ENCODE measurements around the gene VTCN1. TPM values are rescaled to one million over a fixed set of nuclear protein-coding genes. Genes with fewer than 3 reads are reported as not detected.
A peak's percentile ranks its signal among the peaks of the same experiment; 100 is the strongest.

VTCN1 gene
- total and polyA plus RNA-seq, 2 of the 8 experiments (the other 6 are each of a cell fraction or from before 2014, with no cell fraction given), result 0.32 TPM; not detected in 1

GRCh38 chr1:117122330-117123025 lies 88.2 kb downstream of the VTCN1 start:
- CTCF ChIA-PET (ENCODE audit: partially characterized antibody), result interaction anchor here (0.6 to 13.2 kb wide), 19 partner anchors 9 to 533 kb away, joined by 3 to 114 read pairs (median 3); partner anchors contain the start of gene TTF2
- Histone ChIP-seq H2BK5ac (ENCODE audit: low read depth, low read length) (peak overlapping the region; percentile 53; the same call in 1 of the 2 replicates), H2BK120ac (replicated peaks; ENCODE audit: low read depth, low read length) (no peak overlapping the region), H3K9ac (replicated peaks in 1 of 4; ENCODE audit: extremely low read depth in 1 of 4, low read depth in 3 of 4, low read length in 3 of 4) (peak overlapping the region in 2 of 4 experiments; percentile 60 to 70; a peak in 5 of 7 replicates), H3K79me1 (ENCODE audit: low read depth, low read length) (no peaks in the 10 kb centered on the region), H3K27ac (ENCODE audit: low read depth, low read length) (peak overlapping the region; percentile 55), H4K8ac (ENCODE audit: extremely low read depth, insufficient read depth, low read length) (peak overlapping the region; percentile 72; the same call in 1 of the 2 replicates), H3K79me2 (ENCODE audit: control insufficient read depth in 1 of 2, insufficient read depth in 2 of 2, low read length in 2 of 2) (no peaks in the 10 kb centered on the region; a peak in 1 of 4 replicates), H2AFZ (ENCODE audit: low read length) (peak overlapping the region; percentile 43; the same call in 1 of the 2 replicates), H4K5ac (ENCODE audit: insufficient read length, low read depth, low read length) (peak overlapping the region; percentile 80), H3K36me3 (ENCODE audit: control insufficient read depth in 2 of 4, insufficient read depth in 4 of 4, low read length in 3 of 4) (peaks cover 4 to 10% (median 8%) of the 10 kb centered on the region in 4 experiments; a peak in 7 of 8 replicates), H2AK5ac (ENCODE audit: low read depth, low read length) (no peak overlapping the region), H3K14ac (ENCODE audit: insufficient read length) (no peak overlapping the region), H3K23ac (ENCODE audit: insufficient read length) (no peak overlapping the region), H4K20me1 (replicated peaks in 1 of 2; ENCODE audit: control insufficient read depth in 1 of 2, insufficient read depth in 2 of 2, low read length in 2 of 2) (no peaks in the 10 kb centered on the region), H2BK12ac (ENCODE audit: low read depth, low read length) (no peak overlapping the region; the same call in 1 of the 2 replicates), H2BK20ac (ENCODE audit: low read length) (no peak overlapping the region), H2BK15ac (ENCODE audit: low read length) (peak overlapping the region; percentile 53; the same call in 1 of the 2 replicates), H3K4ac (replicated peaks; ENCODE audit: insufficient read length, low read depth, low read length) (no peak overlapping the region), H3K27me3 (replicated peaks in 1 of 4; ENCODE audit: control insufficient read depth in 3 of 4, extremely low read depth in 1 of 4, insufficient read depth in 3 of 4, low read length in 3 of 4) (no peaks in the 10 kb centered on the region; a peak in 1 of 7 replicates), H3K56ac (replicated peaks; ENCODE audit: insufficient read length, low read depth, low read length) (no peak overlapping the region), H3K23me2 (ENCODE audit: low read depth, low read length) (peaks cover 5% of the 10 kb centered on the region; the same call in 1 of the 2 replicates), H4K91ac (replicated peaks; ENCODE audit: insufficient read length, low read length) (peak overlapping the region; percentile 14), H3K4me1 (replicated peaks in 1 of 4; ENCODE audit: control insufficient read depth in 3 of 4, insufficient read depth in 4 of 4, low read length in 3 of 4) (peaks cover 2 to 14% (median 8%) of the 10 kb centered on the region in 4 experiments), H3K4me3 (ENCODE audit: extremely low read depth in 1 of 4, insufficient read depth in 2 of 4, low read depth in 3 of 4, low read length in 4 of 4) (peak overlapping the region; percentile 59 to 79 (median 75)), H3K4me2 (ENCODE audit: insufficient read depth in 1 of 2, low read depth in 2 of 2, low read length in 2 of 2) (peak overlapping the region; percentile 85 to 98), H3K18ac (ENCODE audit: extremely low read depth, low read length) (peak overlapping the region; percentile 34), H3K9me3 (ENCODE audit: insufficient read depth in 2 of 2, low read depth in 1 of 2, low read length in 1 of 2) (no peaks in the 10 kb centered on the region)
- no peak for DNase-seq (ENCODE audit: low read depth in 1 of 2, low spot score in 2 of 2)
- 32% methylated on average over 32 of the region's 32 CpGs; no CpG with 5 or more reads in 1 of the 2 experiments for WGBS, 2 experiments (ENCODE audit: extremely low coverage in 1 of 2, insufficient coverage in 1 of 2, insufficient read length in 1 of 2, insufficient replicate concordance in 2 of 2, low coverage in 1 of 2, low lambda C conversion rate in 2 of 2, missing lambda C conversion rate in 1 of 2)
- no peak for FAIRE-seq
- POLR2A ChIA-PET (ENCODE audit: partially characterized antibody), result interaction anchor here (0.7 to 2.5 kb wide), 15 partner anchors 9 to 164 kb away, joined by 3 to 19 read pairs (median 3); partner anchors contain the start of gene TTF2
- TF ChIP-seq NRF1 (IDR thresholded peaks at IDR 0.05; ENCODE audit: low read depth, low read length) (no peak), TCF12 (IDR thresholded peaks at IDR 0.05; ENCODE audit: low read depth, low read length) (no peak), CBX8 (IDR thresholded peaks at IDR 0.05; ENCODE audit: borderline replicate concordance, low read depth, low read length) (no peak), CBX5 (IDR thresholded peaks at IDR 0.05; ENCODE audit: low read depth, low read length) (no peak), GABPA (IDR thresholded peaks at IDR 0.05; ENCODE audit: borderline replicate concordance, insufficient read depth, low read length) (no peak), BACH1 (IDR thresholded peaks at IDR 0.05; ENCODE audit: low read length) (peak; percentile 2; the same call in 1 of the 2 replicates), YY1 (IDR thresholded peaks at IDR 0.05; ENCODE audit: low read depth, low read length) (no peak), PHF8 (conservative IDR thresholded peaks at IDR 0.05; ENCODE audit: low read depth, low read length) (0 out of 2 replicates have a peak, but pooled peaks have one; percentile 21)
- TF ChIP-seq, protein P1, sequence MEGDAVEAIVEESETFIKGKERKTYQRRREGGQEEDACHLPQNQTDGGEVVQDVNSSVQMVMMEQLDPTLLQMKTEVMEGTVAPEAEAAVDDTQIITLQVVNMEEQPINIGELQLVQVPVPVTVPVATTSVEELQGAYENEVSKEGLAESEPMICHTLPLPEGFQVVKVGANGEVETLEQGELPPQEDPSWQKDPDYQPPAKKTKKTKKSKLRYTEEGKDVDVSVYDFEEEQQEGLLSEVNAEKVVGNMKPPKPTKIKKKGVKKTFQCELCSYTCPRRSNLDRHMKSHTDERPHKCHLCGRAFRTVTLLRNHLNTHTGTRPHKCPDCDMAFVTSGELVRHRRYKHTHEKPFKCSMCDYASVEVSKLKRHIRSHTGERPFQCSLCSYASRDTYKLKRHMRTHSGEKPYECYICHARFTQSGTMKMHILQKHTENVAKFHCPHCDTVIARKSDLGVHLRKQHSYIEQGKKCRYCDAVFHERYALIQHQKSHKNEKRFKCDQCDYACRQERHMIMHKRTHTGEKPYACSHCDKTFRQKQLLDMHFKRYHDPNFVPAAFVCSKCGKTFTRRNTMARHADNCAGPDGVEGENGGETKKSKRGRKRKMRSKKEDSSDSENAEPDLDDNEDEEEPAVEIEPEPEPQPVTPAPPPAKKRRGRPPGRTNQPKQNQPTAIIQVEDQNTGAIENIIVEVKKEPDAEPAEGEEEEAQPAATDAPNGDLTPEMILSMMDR (IDR thresholded peaks at IDR 0.05; ENCODE audit: control extremely low read depth in 1 of 3, insufficient read depth in 1 of 3, low read depth in 1 of 3, low read length in 3 of 3), result no peak

Data from H1 (cell line).